NCI-H460 (cell line): Measurements from ENCODE around the gene KRTAP13-1. TPM values are rescaled to one million over a fixed set of nuclear protein-coding genes. Genes with fewer than 3 reads are reported as not detected.

ENCODE experiments used
- small RNA-seq, 2 experiments: library from RNA; depleted of rRNA; stranded (forward); fragments of <200 nt; gene quantifications; one replicate each; pipeline ENCODE3, GENCODE V24; 2014
- total RNA-seq: library from RNA; depleted of rRNA; stranded (reverse); fragments of >200 nt; shearing (Covaris generic); gene quantifications from 2 replicates; pipeline ENCODE4 v1.2.3, GENCODE V29; 2014; rRNA removed

The KRTAP13-1 gene
- total RNA-seq, 1 experiment from 2014 or later, result not detected

Small RNA genes lying within 50 kb of the gene (small RNA-seq; reads per million reads assigned to genes)
- 0 reads per million in 2 experiments for gene KRTAP23-1
- gene MIR4327, result 0 reads per million in 2 experiments

Other genes starting within 250 kb of the KRTAP13-1 start
- gene CLDN17, start 229.2 kb upstream of the KRTAP13-1 start, total RNA-seq, result not detected in 2 replicates
- not detected in 2 replicates for gene CLDN8, start 179.9 kb upstream of the KRTAP13-1 start, total RNA-seq
- gene KRTAP24-1, start 113.1 kb upstream of the KRTAP13-1 start, total RNA-seq, result not detected in 2 replicates
- not detected in 2 replicates for gene KRTAP25-1, start 106.5 kb upstream of the KRTAP13-1 start, total RNA-seq
- not detected in 2 replicates for gene KRTAP26-1, start 75.7 kb upstream of the KRTAP13-1 start, total RNA-seq
- not detected in 2 replicates for gene KRTAP27-1, start 58.3 kb upstream of the KRTAP13-1 start, total RNA-seq
- gene KRTAP23-1, start 47.4 kb upstream of the KRTAP13-1 start, total RNA-seq, result not detected in 2 replicates
- not detected in 2 replicates for gene KRTAP13-2, start 23.8 kb upstream of the KRTAP13-1 start, total RNA-seq
- not detected in 2 replicates for gene KRTAP13-3, start 29.9 kb downstream of the KRTAP13-1 start, total RNA-seq
- gene KRTAP13-4, start 34.2 kb downstream of the KRTAP13-1 start, total RNA-seq, result not detected in 2 replicates
- not detected in 2 replicates for gene KRTAP15-1, start 44.2 kb downstream of the KRTAP13-1 start, total RNA-seq
- not detected in 2 replicates for gene KRTAP19-1, start 84.3 kb downstream of the KRTAP13-1 start, total RNA-seq
- gene KRTAP19-2, start 91.4 kb downstream of the KRTAP13-1 start, total RNA-seq, result not detected in 2 replicates
- gene KRTAP19-3, start 96.0 kb downstream of the KRTAP13-1 start, total RNA-seq, result not detected in 2 replicates
- not detected in 2 replicates for gene KRTAP19-4, start 101.1 kb downstream of the KRTAP13-1 start, total RNA-seq
- gene KRTAP19-5, start 106.1 kb downstream of the KRTAP13-1 start, total RNA-seq, result not detected in 2 replicates
- gene KRTAP19-6, start 145.8 kb downstream of the KRTAP13-1 start, total RNA-seq, result not detected in 2 replicates
- gene KRTAP19-7, start 165.3 kb downstream of the KRTAP13-1 start, total RNA-seq, result not detected in 2 replicates
- not detected in 2 replicates for gene KRTAP22-2, start 194.4 kb downstream of the KRTAP13-1 start, total RNA-seq
- gene KRTAP6-3, start 196.4 kb downstream of the KRTAP13-1 start, total RNA-seq, result not detected in 2 replicates
- not detected in 2 replicates for gene KRTAP6-2, start 202.9 kb downstream of the KRTAP13-1 start, total RNA-seq
- gene KRTAP22-1, start 205.1 kb downstream of the KRTAP13-1 start, total RNA-seq, result not detected in 2 replicates
- not detected in 2 replicates for gene KRTAP6-1, start 217.9 kb downstream of the KRTAP13-1 start, total RNA-seq
- not detected in 2 replicates for gene KRTAP20-1, start 220.4 kb downstream of the KRTAP13-1 start, total RNA-seq
- not detected in 2 replicates for gene KRTAP20-4, start 224.6 kb downstream of the KRTAP13-1 start, total RNA-seq
- not detected in 2 replicates for gene KRTAP20-2, start 239.2 kb downstream of the KRTAP13-1 start, total RNA-seq
- not detected in 2 replicates for gene KRTAP20-3, start 246.8 kb downstream of the KRTAP13-1 start, total RNA-seq